Kidney glomerular epithelial cell (primary cell): ENCODE data around the gene ZNF587.
"Not testable (repeated sequence)": the region's sequence is repeated elsewhere in the genome, so short reads cannot be mapped to it uniquely, and the experiment has no call there.

Experiments
- DNase-seq: peaks from one replicate; lab custom pipeline; 2025; lab: John Stamatoyannopoulos, UW

ZNF587 gene

GRCh38 chr19:57849666-57850473 lies at the start of gene ZNF587:
Gene ZNF587 (plus strand): TSS chr19:57849859. CDS start chr19:57850039, 180 bp downstream.
- DNase-seq: peak; percentile 80

- no peak for DNase-seq
These were observed 49.0 kb upstream of the ZNF587 start for GRCh38 chr19:57800696-57801095.

DNA sequence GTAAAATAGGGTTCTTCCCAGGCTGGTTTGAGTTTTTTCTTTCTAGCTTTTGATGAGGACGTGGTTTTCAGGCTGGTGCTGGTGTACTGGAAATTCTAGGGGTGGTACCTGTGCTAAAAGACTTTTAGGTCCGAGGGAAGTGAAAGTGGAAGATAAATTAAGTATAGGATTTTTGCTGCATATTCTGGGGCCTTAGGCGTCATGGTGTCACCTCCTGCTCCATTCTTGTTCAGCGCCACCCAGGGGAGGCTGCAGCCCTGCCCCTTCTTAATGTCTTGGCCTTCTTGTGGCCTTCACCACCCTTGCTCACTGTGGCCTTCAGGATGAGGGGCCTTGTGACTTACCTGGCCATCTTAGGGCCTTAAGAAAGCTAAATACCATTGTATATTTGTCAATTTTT lies 47.4 kb upstream of the ZNF587 start:
- DNase-seq: no peak

DNA sequence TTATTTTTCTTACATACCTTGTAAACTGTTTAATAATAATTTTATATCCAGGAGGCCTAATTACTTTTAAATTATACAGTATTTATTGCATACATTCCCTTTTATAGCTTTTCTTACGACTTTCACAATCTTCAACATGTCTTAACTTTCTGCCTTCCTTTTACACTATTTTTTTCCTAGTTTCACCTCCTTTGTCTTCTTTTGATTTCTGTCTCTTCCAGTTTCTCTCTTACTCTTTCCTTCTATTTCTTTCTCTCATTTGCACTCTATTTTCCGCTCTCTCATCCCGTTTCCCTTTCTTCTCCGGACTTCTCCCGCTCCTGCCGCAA lies 46.4 kb upstream of the ZNF587 start:
- peak; percentile 41 for DNase-seq

- DNase-seq: peak; percentile 78
These were observed 45.9 kb upstream of the ZNF587 start for GRCh38 chr19:57803594-57804325.

DNA sequence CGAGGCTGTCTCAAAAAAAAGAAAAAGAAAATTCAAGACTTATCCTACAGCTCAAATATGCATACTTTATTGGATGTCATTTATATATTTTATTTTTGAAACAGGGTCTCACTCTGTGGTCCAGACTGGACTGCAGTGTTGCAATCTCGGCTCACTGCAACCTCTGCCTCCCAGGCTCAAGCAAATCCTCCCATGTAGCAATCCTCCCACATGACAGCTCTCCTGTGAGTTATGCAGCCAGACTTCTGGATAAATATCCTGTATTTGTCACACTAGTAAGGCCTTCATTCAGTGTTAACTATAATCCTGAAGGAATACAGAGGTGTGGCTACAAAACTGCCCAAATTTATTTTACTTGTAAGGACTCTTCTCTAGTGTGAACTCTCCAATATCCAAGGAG lies 42.1 kb upstream of the ZNF587 start:
- DNase-seq: no peak

- not testable (repeated sequence) for DNase-seq
These were observed 39.0 kb upstream of the ZNF587 start for GRCh38 chr19:57810410-57811295.

DNA sequence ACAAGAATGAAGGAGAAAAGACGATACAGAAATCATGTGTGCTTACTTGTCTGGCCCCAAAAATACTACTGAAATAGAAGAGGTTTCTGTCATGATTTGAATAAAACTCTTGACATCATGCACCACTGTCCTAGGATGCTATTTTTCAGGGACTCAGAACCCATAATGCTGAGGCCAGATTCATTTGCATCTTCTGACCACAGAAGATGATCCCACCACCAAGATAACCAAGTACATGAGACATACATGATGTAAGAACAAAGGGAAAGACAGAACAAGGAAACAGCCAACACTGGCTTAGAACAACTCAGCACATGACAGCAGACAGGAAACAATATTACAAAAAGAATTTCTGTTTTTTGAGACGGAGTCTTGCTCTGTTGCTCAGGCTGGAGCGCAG lies 37.4 kb upstream of the ZNF587 start:
- DNase-seq: no peak

- not testable (repeated sequence) for DNase-seq
These were observed 36.5 kb upstream of the ZNF587 start for GRCh38 chr19:57812975-57813820.

DNA sequence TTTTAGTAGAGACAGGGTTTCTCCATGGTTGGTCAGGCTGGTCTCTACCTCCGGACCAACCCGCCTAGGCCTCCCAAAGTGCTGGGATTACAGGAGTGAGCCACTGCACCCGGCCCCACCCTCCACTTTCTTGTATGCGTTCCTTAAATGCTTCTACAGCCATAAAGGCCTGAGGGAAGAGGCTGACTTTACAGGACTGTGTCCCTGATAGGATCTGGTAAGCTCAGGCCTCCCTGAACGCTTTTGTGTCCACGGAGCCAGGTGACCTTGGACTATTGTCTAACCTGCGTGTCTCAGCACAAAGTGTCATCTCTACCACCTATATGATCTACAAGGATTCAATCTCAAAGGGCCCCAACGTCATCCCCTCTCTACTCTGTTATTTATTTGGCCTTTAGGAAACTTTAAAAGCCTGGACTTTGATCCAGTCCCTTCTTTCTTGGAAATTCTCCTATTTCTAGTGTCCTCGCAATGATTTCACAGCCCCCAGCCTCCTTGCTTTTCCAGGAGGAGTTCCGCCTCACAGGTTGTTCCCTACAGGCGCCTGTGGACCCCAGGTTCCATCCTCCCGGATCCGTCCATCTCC lies 35.6 kb upstream of the ZNF587 start:
- no peak for DNase-seq

- peak; percentile 91 for DNase-seq
These were observed 35.0 kb upstream of the ZNF587 start, which contains the start of gene ZNF552 for GRCh38 chr19:57814505-57815246. Gene ZNF552 (minus strand): TSS chr19:57814913. CDS start chr19:57814743, 170 bp downstream.

DNA sequence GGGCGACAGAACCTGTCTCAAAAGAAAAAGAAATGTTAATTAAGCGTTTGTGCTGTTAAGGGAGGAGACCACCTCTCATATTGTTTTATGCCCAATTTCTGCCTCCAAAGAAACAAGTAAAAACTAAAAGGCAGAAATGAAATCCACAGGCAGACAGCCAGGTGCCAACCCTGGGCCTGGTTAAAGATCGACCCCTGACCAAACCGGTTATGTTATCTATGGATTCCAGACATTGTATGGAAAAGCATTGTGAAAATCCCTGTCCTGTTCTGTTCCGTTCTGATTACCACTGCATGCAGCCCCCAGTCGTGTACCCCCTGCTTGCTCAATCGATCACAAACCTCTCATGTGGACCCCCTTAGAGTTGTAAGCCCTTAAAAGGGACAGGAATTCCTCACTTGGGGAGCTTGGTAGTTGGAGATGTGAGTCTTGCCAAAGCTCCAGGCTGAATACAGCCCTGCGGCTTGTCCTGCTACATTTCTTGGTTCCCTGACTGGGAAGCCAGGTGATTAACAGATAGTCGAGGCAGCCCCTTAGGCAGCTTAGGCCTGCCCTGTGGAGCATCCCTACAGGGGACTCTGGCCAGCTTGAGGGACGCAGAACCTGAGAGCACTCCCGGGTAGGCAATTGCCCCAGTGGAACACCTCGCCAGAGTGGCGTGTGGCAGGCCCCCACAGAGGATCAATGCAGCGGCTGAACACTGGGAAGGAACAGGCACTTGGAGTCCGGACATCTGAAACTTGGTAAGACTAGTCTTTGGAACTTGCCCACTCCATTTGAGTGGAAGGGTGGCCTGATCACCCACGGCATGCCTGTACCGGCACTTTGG lies 34.2 kb upstream of the ZNF587 start:
- no peak for DNase-seq

DNA sequence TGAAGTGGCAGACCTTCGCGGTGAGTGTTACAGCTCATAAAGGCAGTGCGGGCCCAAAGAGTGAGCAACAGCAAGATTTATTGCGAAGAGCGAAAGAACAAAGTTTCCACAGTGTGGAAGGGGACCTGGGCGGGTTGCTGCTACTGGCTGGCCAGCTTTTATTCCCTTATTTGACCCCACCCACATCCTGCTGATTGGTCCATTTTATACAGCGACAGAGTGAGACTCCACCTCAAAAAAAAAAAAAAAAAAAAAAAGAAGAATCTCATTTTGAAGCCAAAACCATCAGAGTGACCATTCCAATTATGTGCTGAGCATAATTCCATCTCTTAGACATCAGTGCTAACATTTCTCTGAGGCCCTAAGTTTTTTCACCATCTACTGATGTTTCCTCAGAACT lies 33.0 kb upstream of the ZNF587 start:
- DNase-seq: no peak

DNA sequence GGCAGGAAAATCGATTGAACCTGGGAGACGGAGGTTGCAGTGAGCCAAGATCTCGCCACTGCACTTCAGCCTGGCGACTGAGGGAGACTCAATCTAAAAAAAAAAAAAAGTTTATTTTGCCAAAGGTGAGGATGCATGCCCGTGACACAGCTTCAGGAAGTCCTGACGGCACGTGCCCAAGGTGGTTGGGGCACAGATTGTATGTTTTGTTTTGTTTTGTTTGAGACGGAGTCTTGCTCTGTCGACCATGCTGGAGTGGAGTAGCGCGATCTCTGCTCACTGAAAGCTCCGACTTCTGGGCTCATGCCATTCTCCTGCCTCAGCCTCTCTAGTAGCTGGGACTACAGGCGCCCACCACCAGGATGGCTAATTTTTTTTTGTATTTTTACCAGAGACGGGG lies 31.7 kb upstream of the ZNF587 start:
- DNase-seq: no peak

DNA sequence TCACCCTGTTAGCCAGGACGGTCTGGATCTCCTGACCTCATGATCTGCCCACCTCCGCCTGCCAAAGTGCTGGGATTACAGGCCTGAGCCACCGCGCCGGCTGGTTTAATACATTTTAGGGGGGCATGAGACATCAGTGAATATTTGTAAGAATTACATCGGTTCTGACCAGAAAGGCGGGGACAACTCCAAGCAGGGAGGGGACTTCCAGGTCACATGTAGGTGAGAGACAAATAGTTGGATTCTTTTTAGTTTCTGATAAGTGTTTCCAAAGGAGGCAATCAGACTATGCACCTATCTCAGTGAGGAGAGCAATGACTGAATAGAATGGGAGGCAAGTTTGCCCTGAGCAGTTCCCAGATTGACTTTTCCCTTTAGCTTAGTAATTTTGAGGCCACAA lies 31.3 kb upstream of the ZNF587 start:
- no peak for DNase-seq

GRCh38 chr19:57819475-57820148 lies 30.0 kb upstream of the ZNF587 start:
- DNase-seq: peak; percentile 90

GRCh38 chr19:57820599-57820998 lies 29.1 kb upstream of the ZNF587 start:
- no peak for DNase-seq

GRCh38 chr19:57821095-57821494 lies 28.6 kb upstream of the ZNF587 start:
- DNase-seq: not testable (repeated sequence)

GRCh38 chr19:57821501-57821900 lies 28.2 kb upstream of the ZNF587 start:
- DNase-seq: not testable (repeated sequence)
